Prostate gland (tissue), 2 donors: ENCODE data around the gene HLTF. TPM values are rescaled to one million over a fixed set of nuclear protein-coding genes. Genes with fewer than 3 reads are reported as not detected.

Source experiments
- DNase-seq: peaks from one replicate; pipeline ENCODE4 v3.0.0-alpha.2; 2019; ENCODE audit warnings: low spot score
- H3K27ac ChIP-seq, 2 donors: fragments of 200-600 bp; sonication (generic); 2 replicates each; pipeline ENCODE4 v1.5.1; 2017 to 2019
- H3K27me3 ChIP-seq: fragments of 200-600 bp; sonication (generic); replicated peaks from 2 replicates; pipeline ENCODE4 v1.5.1; 2019; ENCODE audit not compliant: insufficient read depth
- H3K36me3 ChIP-seq, 2 donors: fragments of 200-600 bp; sonication (generic); 1 replicate in 1 of 2; 2 replicates in 1 of 2; pipeline versions ENCODE4 v1.5.1 to v1.8.1; 2017 to 2019
- H3K4me1 ChIP-seq: fragments of 200-600 bp; sonication (generic); replicated peaks from 2 replicates; pipeline ENCODE4 v1.5.1; 2019
- H3K4me3 ChIP-seq, 2 donors: fragments of 200-600 bp; sonication (generic); 2 replicates each; pipeline ENCODE4 v1.5.1; 2017 to 2019
- H3K9me3 ChIP-seq: fragments of 200-600 bp; sonication (generic); 2 replicates; pipeline ENCODE4 v1.5.1; 2017
- CTCF ChIP-seq, 4 experiments: fragments of 200-600 bp in 2 of 4; fragments of 450-650 bp in 2 of 4; sonication (generic) in 2 of 4; IDR thresholded peaks; 1 replicate in 3 of 4; 2 replicates in 1 of 4; pipeline ENCODE4 v1.5.1; 2016 to 2019; ENCODE audit warnings: antibody characterized with exemption in 4 of 4, mild to moderate bottlenecking in 2 of 4, moderate library complexity in 2 of 4
- POLR2A ChIP-seq: fragments of 450-650 bp; IDR thresholded peaks from one replicate; pipeline ENCODE4 v1.6.1; 2016; ENCODE audit warnings: antibody characterized with exemption, mild to moderate bottlenecking
- POLR2AphosphoS5 ChIP-seq: sonication (generic); formaldehyde crosslinking; IDR thresholded peaks from one replicate; pipeline ENCODE4 v1.6.1; 2017; ENCODE audit warnings: antibody characterized with exemption
- WGBS: methylation state at CpG from one replicate; pipeline ENCODE4 v1.1.5; 2018; 5-methylcytosine and 5-hydroxymethylcytosine counted together
- intact Hi-C: fragments of 100-400 bp; cut with DNase I; formaldehyde crosslinking; loops from one replicate; pipeline ENCODE4 v1.14.2; 2022
- total RNA-seq, 2 donors: library from RNA; depleted of rRNA; stranded (reverse); fragments of >200 nt; gene quantifications; one replicate each; pipeline ENCODE4 v1.1.0, GENCODE V29; 2016

HLTF gene
- total RNA-seq, 2 donors from 2014 or later, result 29.9 to 171 TPM

GRCh38 chr3:149061776-149062175 lies 24.6 kb downstream of the HLTF start:
- Histone ChIP-seq H3K36me3 (no peaks in the 10 kb centered on the region), H3K4me1 (no peaks in the 10 kb centered on the region), H3K4me3 (no peak overlapping the region), H3K9me3 (no peaks in the 10 kb centered on the region), H3K27ac (no peak overlapping the region), H3K27me3 (no peaks in the 10 kb centered on the region)
- TF ChIP-seq POLR2A (no peak), POLR2AphosphoS5 (no peak), CTCF (IDR thresholded peaks at IDR 0.05) (no peak)
- intact Hi-C loops, result no loop called here
- whole genome bisulfite sequencing, result 85% methylated on average over 2 of the region's 2 CpGs
- DNase-seq, result no peak

DNA sequence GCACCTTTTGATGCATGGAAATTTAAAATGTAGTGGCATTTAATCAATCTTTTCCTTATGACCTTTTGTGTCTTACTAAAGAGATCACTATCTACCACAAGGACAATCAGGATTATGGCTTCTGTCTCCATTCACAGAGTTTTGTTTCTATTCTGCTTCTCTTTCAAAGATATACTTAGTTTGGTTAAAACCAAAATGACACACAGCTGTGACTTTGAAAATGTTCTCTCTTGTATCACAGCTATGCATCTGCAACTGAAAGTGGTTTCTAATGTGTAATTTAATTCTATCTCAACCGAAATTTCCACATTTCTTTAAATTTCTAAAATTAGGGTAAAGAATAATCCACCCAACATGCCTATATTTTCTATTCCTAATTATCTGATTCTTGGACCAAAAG lies 27.7 kb downstream of the HLTF start:
- H3K36me3 ChIP-seq, result no peaks in the 10 kb centered on the region
- no peak for TF ChIP-seq CTCF (IDR thresholded peaks at IDR 0.05)
- 91% methylated on average over 1 of the region's 1 CpG for WGBS
- H3K4me1 ChIP-seq, result no peaks in the 10 kb centered on the region
- H3K27ac ChIP-seq, result no peak overlapping the region
- intact Hi-C loops, result no loop called here
- no peaks in the 10 kb centered on the region for H3K9me3 ChIP-seq
- no peak overlapping the region for H3K4me3 ChIP-seq
- no peaks in the 10 kb centered on the region for H3K27me3 ChIP-seq
- no peak for DNase-seq

DNA sequence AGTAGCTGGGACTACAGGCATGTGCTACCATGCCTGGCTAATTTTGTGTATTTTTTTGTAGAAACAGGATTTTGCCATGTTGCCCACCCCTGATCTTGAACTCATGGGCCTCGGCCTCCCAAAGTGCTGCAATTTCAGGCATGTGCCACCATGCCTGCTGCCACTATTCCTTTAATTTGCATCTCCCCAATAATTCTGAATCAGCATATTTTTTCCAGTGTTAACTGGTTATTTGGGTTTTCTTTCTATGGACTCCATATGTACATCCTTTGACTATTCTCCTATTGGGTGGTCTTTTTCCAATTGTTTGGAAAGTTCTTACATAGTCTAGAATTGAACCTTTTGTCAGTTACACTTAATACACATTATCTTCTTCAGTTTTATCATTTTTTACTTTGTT lies 28.1 kb downstream of the HLTF start:
- Histone ChIP-seq H3K27me3 (no peaks in the 10 kb centered on the region), H3K9me3 (no peaks in the 10 kb centered on the region), H3K4me3 (no peak overlapping the region), H3K36me3 (no peaks in the 10 kb centered on the region), H3K27ac (no peak overlapping the region), H3K4me1 (no peaks in the 10 kb centered on the region)
- intact Hi-C loops, result no loop called here
- no peak for DNase-seq
- no peak for TF ChIP-seq POLR2AphosphoS5
- no peak for TF ChIP-seq POLR2A
- no peak for TF ChIP-seq CTCF (IDR thresholded peaks at IDR 0.05)
- WGBS, result 100% methylated on average over 1 of the region's 1 CpG

GRCh38 chr3:149055575-149055974 lies 30.8 kb downstream of the HLTF start:
- Histone ChIP-seq H3K27ac (no peak overlapping the region), H3K4me1 (no peaks in the 10 kb centered on the region), H3K36me3 (no peaks in the 10 kb centered on the region), H3K27me3 (no peaks in the 10 kb centered on the region), H3K4me3 (no peak overlapping the region), H3K9me3 (no peaks in the 10 kb centered on the region)
- WGBS, result 83% methylated on average over 3 of the region's 3 CpGs
- DNase-seq, result no peak
- intact Hi-C loops, result no loop called here
- TF ChIP-seq POLR2A (no peak), POLR2AphosphoS5 (no peak), CTCF (IDR thresholded peaks at IDR 0.05) (no peak)

- H3K27me3 ChIP-seq, result no peaks in the 10 kb centered on the region
- 93% methylated on average over 5 of the region's 5 CpGs for WGBS
- no peaks in the 10 kb centered on the region for H3K36me3 ChIP-seq
- H3K4me1 ChIP-seq, result no peaks in the 10 kb centered on the region
- no peak overlapping the region for H3K27ac ChIP-seq
- no peaks in the 10 kb centered on the region for H3K9me3 ChIP-seq
- TF ChIP-seq POLR2A, result no peak
- TF ChIP-seq CTCF (IDR thresholded peaks at IDR 0.05), result no peak
- TF ChIP-seq POLR2AphosphoS5, result no peak
- no peak for DNase-seq
- H3K4me3 ChIP-seq, result no peak overlapping the region
- intact Hi-C loops, result no loop called here
Observed at GRCh38 chr3:149044339-149045083, 41.8 kb downstream of the HLTF start.
